ENCODE measurements around the gene SLC45A3. TPM values are rescaled to one million over a fixed set of nuclear protein-coding genes. Genes with fewer than 3 reads are reported as not detected.
A peak's percentile ranks its signal among the peaks of the same experiment; 100 is the strongest.
"Not testable (repeated sequence)": the region's sequence is repeated elsewhere in the genome, so short reads cannot be mapped to it uniquely, and the experiment has no call there.

SLC45A3 gene
- total RNA-seq, 1 donor from 2014 or later, result 2.0 TPM

DNA sequence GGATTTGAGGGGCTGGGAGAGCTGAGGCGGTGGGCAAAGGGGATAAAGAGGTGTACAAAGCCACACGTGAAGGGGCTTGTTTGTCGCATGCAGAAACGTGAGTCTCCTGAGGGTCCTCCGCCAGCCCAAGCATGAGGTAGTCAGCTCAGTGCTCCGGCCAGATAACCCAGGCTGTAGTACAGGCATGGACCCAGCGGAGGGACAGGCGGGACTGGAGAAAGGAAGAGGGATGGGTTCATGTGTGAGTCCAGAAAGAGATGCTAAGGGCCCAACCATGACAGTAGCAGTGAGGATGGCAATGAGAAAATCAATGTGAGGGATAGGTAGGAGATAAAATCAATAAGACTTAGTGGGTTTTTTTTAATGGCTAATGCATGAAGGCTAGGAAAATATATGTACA, 34.8 kb downstream of the SLC45A3 start:
- no peak for FAIRE-seq
- DNase-seq (ENCODE audit: low spot score in 2 of 2), result no peak

DNA sequence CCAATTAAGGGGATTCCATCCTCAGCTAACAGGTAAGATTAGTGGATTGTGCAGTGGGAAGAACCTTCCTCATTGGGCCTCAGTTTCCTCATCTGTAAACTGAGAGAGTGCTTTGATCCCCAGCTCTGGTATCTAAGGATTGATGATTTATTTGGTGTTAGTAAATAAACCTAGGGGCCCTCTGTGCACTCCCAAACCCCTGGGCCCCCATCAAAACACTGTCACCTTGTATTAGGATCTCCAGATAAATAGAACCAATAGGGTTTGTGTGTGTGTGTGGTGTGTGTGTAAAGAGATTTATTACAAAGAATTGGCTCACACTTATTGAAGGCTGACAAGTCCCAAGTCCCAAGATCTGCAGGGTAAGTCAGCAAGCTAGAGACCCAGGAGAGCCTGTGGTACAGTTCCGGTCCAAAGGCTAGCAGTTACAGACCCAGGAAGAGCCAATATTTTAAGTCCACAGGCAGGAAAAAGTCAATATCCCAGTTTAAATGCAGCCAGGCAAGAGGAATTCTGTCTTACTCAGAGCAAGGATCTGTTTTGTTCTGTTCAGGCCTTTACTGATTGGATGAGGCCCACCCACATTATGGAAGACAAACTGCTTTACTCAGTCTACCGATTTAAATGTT, 37.5 kb downstream of the SLC45A3 start:
- no peak for DNase-seq (ENCODE audit: low spot score in 2 of 2)
- FAIRE-seq, result no peak

GRCh38 chr1:205639567-205639966, 40.7 kb downstream of the SLC45A3 start:
- no peak for FAIRE-seq
- DNase-seq (ENCODE audit: low spot score in 2 of 2), result no peak

GRCh38 chr1:205637854-205638468, 42.3 kb downstream of the SLC45A3 start:
- no peak for DNase-seq (ENCODE audit: low spot score in 2 of 2)
- FAIRE-seq, result no peak

DNA sequence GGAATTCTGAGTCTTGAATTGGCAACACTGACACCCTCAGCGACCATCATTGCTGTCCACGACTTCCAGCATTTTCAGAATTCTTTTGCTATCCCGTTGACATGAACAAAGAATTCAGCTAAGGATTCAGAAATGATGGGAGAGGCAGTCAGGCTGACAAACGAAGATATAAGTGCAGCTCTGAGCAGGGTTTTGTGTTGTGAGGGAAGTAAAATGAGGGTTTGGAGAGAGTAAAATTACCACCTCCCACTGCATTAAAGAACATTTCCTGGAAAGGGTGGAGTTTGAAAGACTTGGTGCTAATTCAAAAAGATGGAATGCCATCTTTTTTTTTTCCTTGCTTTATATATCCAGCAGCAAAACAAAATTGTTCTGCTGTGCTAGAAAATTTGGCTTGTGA, 43.6 kb downstream of the SLC45A3 start:
- DNase-seq (ENCODE audit: low spot score in 2 of 2) (no peak), FAIRE-seq (no peak)

DNA sequence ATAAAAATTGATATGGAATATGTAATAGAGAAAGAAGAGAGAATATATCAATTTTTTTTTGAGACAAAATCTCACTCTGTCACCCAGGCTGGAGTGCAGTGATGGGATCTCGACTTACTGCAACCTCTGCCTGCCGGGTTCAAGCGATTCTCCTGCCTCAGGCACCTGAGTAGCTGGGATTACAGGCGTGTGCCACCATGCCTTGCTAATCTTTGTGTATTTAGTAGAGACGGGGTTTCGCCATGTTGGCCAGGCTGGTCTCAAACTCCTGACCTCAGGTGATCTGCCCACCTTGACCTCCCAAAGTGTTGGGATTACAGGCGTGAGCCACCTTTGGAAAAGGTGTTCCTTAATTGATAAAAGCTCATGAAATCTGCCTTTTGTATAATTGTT, 44.2 kb downstream of the SLC45A3 start:
- DNase-seq (ENCODE audit: low spot score in 2 of 2); FAIRE-seq: not testable (repeated sequence)

DNA sequence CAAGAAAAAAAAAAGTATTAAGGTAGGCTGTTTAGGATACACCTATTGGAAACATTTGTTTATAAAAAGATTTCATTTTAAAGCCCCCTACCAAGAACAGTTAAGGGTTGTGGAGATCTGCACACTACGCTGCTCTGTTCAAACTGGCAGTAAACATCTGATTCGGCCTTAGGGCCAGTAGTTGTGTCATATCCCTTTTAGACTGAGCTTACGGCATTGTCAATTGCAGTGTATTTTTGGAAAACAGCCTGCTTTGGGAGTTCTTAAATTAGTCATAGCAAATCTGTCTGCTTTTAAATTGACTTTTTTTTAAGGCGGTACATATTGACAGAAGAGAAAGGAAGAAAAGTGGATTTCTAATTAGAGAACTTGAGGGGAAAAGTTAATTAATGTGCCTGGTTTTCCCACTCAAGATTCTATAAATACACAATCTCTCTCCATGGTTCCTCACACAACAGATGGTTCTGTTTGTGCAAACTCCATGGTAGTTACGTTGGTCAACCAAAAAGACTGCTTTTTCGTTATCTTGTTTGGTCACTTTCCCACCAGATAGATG, 46.8 kb downstream of the SLC45A3 start:
- FAIRE-seq (no peak), DNase-seq (ENCODE audit: low spot score in 2 of 2) (no peak)

DNA sequence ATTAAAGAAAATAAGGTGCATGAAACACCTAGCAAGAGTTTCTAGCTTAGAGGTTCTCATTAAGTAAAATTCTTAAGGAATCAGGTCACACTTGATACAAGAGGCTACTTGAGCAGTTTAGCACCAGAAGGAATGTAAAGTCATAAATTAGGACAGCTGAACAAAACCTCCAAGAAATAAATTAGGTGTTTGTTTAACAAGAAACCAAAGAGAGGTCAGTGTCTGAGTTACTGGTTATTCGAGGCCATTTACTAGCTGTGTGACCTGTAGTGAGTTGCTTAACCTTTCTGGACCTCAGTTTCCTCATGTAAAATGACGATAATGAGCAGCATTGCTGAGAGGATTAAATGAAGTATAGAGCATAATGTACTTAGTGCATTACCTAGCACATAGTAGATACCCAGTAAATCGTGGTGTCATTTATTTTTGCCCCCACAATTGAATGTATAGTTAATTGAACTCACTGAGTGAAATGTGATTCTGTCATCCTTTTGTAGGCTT, 47.6 kb downstream of the SLC45A3 start:
- FAIRE-seq (no peak), DNase-seq (ENCODE audit: low spot score in 2 of 2) (no peak)

DNA sequence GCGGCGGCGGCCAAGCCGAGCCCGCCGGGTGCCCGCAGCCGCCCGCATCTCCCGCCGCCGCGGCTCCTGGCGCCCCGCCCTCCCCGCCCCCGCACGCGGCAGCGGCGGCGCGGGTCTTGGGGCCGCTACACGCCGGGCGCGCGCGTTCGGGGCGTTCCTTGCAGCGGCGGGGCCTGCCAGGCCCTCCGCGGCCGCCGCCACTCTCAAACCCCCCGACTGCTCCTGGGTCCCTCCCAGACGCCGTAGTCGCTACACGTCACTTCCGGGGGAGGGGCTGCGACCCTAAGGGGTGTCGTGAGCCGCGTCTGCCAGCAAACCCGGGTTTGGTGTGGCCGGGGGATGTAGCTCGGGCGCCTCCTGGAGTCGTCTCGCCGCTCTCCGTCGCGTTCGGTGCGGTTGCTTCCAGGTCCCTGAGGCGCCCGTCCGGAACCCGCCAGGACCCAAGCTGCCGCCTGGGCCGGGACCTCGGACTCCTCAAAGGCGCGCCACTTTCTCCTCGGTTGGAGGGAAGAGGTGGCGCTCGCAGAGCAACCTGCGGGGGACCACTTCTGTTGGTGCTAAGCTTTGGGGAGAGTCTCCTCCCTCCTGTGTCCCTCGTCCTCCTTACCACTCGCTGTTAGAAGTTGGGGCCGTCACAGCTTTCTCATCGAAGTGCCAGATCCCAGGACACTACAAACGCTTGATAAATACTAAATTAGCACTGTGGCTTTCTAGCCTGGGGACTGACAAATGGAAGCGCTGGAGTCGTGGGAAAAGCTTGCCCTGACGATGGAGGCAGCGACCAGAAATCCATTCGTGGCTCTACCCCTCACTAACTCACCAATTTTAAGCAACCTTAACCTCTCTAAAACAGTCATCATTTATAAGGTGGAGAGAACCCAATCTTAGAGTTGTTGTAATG, 48.3 kb downstream of the SLC45A3 start, which contains the start of gene ELK4:
Gene ELK4 (minus strand): TSS at position 244 of the 901 bp plus-strand sequence. CDS start 8,129 bp downstream, outside the sequence.
- no peak for FAIRE-seq
- DNase-seq (ENCODE audit: low spot score in 2 of 2), result peak; percentile 97

DNA sequence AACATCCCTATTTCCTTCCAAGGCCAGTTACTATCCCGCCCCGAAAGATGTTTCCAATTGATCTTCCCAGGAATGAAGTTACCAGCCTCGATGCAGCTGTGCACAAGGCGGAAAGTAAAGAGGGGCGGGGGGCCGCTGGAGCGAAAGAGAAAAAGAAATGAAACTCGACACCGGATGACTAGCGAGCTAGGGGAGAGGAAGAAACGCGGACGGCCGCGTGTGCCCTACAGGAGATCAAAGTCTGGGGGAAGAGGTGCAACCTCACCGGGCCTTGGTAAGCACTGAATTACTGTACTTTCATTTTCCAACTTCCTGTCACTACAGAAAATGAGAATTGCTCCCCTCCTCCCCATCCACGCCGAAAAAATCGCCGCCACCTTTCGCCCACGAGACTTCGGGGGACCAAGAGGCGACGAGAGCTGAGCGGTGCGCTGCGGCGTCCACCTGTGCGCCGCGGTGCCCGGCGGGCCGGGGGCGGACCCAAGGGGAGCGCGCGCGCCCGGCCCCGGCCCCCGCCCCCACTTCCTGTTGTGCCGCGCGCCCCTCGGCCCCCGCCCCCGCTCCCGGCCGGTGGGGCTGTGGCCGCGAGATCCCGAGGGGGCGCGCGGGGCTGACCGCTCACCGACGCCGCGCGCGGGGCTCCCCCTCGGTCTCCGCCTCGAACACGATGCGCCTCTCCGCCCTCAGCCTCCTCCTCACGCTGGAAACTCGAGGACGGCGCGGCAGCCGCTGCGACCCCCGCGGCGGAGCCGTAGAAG, 49.1 kb downstream of the SLC45A3 start:
- DNase-seq (ENCODE audit: low spot score in 2 of 2) (peak; percentile 70 to 76), FAIRE-seq (no peak)

GRCh38 chr1:205630651-205631009, 49.7 kb downstream of the SLC45A3 start:
- no peak for FAIRE-seq
- no peak for DNase-seq (ENCODE audit: low spot score in 2 of 2)

DNA sequence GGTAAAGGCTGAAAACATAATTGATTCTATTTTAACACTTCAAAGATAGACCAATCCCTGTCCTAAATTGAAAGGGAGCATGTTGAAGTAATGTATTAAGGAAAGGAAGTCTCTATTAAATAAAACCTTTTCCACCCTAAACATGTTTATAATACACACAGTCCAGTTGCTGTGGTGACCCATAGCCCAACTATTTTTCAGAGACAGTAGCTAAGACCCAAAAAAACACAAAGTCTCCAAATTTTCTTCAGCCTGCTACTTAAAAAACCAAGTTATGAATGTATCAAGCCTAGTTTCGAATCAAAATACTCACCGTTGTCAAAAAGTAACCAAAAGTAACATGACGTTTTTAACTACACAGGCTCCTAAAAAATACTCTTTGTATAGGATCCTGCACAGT, 50.1 kb downstream of the SLC45A3 start:
- FAIRE-seq (no peak), DNase-seq (ENCODE audit: low spot score in 2 of 2) (no peak)

- no peak for FAIRE-seq
Observed at GRCh38 chr1:205629751-205630150, 50.6 kb downstream of the SLC45A3 start.

GRCh38 chr1:205627956-205628355, 52.4 kb downstream of the SLC45A3 start:
- DNase-seq (ENCODE audit: low spot score in 2 of 2) (no peak), FAIRE-seq (no peak)

More at GRCh38 chr1:205629751-205630150, 50.6 kb downstream of the SLC45A3 start:
- no peak for DNase-seq (ENCODE audit: low spot score in 2 of 2)

DNA sequence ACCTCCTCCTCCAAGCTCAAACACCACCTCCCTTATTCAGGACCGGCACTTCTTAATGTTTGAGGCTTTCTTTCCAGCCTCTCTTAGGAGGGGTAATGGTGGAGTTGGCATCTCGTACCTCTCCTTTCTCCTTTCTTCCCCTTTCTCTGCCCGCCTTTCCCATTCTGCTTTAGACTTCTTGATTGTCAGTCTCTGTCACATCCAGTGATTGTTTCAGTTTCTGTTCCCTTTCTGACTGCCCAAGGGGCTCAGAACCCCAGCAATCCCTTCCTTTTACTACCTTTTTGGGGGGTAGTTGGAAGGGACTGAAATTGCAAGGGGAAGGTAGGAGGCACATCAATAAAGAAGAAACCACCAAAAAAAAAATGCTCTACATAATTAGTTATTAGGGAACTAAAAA, 54.1 kb downstream of the SLC45A3 start:
- no peak for FAIRE-seq

DNA sequence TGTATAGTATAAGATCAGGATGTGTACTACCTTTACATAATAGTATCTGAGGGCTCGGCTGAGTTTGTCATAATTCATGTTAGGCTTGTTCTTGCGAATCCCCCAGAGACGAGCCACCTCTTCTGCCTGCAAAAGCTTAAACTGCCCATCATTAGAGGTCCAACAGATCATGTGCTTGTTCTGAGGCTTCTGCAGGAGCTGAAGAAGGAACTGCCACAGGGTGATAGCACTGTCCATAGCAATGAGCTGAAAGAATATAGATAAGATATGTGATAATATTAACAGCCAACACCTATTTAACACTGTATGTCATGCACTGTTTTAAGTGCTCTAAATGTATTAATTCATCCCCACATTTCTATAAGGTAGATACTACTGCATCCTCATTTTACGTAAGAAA, 56.7 kb downstream of the SLC45A3 start:
- DNase-seq (ENCODE audit: low spot score in 2 of 2) (no peak), FAIRE-seq (no peak)

More for the DNA sequence above, 54.1 kb downstream of the SLC45A3 start:
- DNase-seq (ENCODE audit: low spot score in 2 of 2), result no peak

DNA sequence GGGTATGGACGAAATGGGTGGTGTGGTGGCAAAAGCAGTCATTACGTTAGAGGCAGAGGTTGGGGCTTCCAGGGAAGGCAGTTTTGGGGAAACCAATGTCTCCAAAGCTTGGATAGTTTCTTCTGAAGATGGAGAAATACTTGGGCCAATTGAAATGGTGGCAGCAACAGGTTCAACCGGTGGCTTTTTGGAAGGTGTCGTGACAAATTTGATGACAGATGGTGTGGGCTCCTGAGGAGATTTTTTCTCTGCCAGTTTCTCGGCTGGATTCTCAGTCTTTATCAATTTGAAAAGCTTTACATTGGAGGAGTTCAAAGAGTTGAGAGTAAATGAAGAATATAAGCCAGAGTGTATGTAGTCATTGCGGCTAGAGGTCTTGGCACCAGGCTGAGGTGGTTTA, 60.0 kb downstream of the SLC45A3 start:
- FAIRE-seq, result no peak
- DNase-seq (ENCODE audit: low spot score in 2 of 2), result no peak

- no peak for FAIRE-seq
- DNase-seq (ENCODE audit: low spot score in 2 of 2), result no peak
Observed at GRCh38 chr1:205619376-205619775, 60.9 kb downstream of the SLC45A3 start.

GRCh38 chr1:205616563-205617293, 63.6 kb downstream of the SLC45A3 start:
- no peak for FAIRE-seq
- DNase-seq (ENCODE audit: low spot score in 2 of 2), result no peak
